Chondrocyte (in vitro differentiated cells): ENCODE results near the gene TAPBPL. TPM values are rescaled to one million over a fixed set of nuclear protein-coding genes. Genes with fewer than 3 reads are reported as not detected.

ENCODE experiments used
- DNase-seq: peaks from one replicate; pipeline ENCODE4 v3.0.0; 2021; ENCODE audit warnings: mixed read lengths, low spot score
- H3K27ac Mint-ChIP-seq: one replicate; pipeline ENCODE4 v1.8.0; 2021; ENCODE audit warnings: mild to moderate bottlenecking, moderate library complexity, mixed read lengths; ENCODE audit not compliant: unreplicated experiment
- H3K27me3 Mint-ChIP-seq: 2 replicates; pipeline ENCODE4 v1.8.0; 2021; ENCODE audit warnings: low read depth, mixed read lengths
- H3K36me3 Mint-ChIP-seq: 2 replicates; pipeline ENCODE4 v1.8.0; 2021; ENCODE audit warnings: low read depth, mixed read lengths
- H3K4me1 Mint-ChIP-seq: 2 replicates; pipeline ENCODE4 v1.8.0; 2021; ENCODE audit warnings: low read depth, mild to moderate bottlenecking, mixed read lengths
- H3K4me3 Mint-ChIP-seq: one replicate; pipeline ENCODE4 v1.8.0; 2021; ENCODE audit warnings: mild to moderate bottlenecking, moderate library complexity, mixed read lengths; ENCODE audit not compliant: unreplicated experiment
- H3K9me3 Mint-ChIP-seq: 2 replicates; pipeline ENCODE4 v1.8.0; 2021; ENCODE audit warnings: low read depth, mixed read lengths
- CTCF ChIP-seq: fragments of 200-600 bp; sonication (generic); IDR thresholded peaks from 2 replicates; pipeline ENCODE4 v1.5.0; 2021; ENCODE audit warnings: antibody characterized with exemption, mild to moderate bottlenecking, moderate library complexity
- total RNA-seq: library from RNA; stranded (reverse); gene quantifications from 3 replicates; pipeline ENCODE4 v1.2.1, GENCODE V29; 2021

TAPBPL gene
- total RNA-seq, 1 donor from 2014 or later: 4.6 TPM

DNA sequence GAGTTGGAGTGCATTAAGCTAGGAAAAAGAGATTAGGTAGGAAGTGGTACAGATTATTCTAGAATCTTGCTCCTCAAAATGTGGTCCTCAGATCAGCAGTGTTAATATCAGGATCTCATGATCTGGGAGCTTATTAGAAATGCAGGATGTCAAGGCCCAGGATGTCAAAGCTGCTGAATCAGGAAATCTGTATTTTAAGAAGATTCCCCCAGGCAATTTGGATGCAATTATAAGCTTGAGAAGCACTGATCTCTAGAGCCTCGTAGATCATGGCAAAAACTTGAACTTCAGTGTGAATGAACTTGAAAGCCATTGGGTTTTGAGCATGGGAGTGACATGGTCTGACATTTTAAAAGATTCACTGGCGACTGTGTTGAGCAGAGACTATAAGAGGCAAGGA is 48.6 kb downstream of the TAPBPL start:
- TF ChIP-seq CTCF: no peak
- Mint-ChIP-seq H3K36me3 (peaks cover 9% of the 10 kb centered on the region), H3K27ac (no peak overlapping the region), H3K27me3 (no peaks in the 10 kb centered on the region), H3K9me3 (no peaks in the 10 kb centered on the region), H3K4me1 (peaks cover 1% of the 10 kb centered on the region), H3K4me3 (no peak overlapping the region)
- DNase-seq: no peak

DNA sequence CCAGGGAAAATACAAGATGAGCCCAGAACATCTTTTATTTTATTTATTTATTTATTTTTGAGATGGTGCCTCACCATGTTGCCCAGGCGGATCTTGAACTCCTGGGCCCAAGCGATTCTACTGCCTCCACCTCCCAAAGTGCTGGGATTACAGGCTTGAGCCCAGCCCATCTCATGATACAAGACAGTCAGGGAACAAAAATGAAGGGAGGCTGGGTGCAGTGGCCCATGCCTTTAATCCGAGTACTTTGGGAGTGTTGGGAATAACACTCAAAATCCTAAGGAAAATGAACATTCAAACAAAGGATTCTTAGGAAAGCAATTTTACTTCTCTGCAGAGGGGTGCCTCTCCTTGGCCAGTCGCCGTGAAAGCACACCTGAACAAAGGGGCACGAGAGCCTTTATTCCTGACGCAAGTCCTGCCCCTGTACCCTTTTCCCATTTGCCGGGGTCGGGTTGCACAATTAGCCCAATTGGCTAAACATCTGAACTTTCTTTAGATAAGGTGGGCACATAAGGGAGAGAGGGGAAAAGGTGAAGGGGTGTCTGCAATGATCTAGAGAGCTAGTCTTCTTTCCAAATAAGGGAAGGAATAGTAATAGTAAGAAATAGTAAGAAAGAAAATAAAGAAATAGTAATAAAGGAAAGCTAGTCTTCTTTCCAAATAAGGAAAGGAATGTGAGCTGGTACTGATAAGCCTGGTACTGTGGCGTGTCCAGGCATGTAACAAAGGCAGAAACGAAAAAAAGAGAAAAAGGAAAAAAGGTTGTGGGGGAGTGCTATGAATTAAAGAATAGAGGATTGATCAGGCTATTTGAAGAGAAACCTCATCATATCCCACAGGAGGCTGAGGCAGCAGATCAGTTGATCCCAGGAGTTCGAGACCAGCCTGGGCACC is 55.5 kb downstream of the TAPBPL start:
- no peaks in the 10 kb centered on the region for H3K27me3 Mint-ChIP-seq
- no peak for DNase-seq
- TF ChIP-seq CTCF: no peak
- H3K9me3 Mint-ChIP-seq: no peaks in the 10 kb centered on the region
- H3K36me3 Mint-ChIP-seq: peaks cover 17% of the 10 kb centered on the region
- H3K4me3 Mint-ChIP-seq: no peak overlapping the region
- H3K4me1 Mint-ChIP-seq: peaks cover 12% of the 10 kb centered on the region
- H3K27ac Mint-ChIP-seq: peak overlapping the region; percentile 92

- H3K27me3 Mint-ChIP-seq: no peaks in the 10 kb centered on the region
- no peak for DNase-seq
- TF ChIP-seq CTCF: no peak
- H3K27ac Mint-ChIP-seq: peak overlapping the region; percentile 92
- peaks cover 12% of the 10 kb centered on the region for H3K4me1 Mint-ChIP-seq
- H3K36me3 Mint-ChIP-seq: peaks cover 23% of the 10 kb centered on the region
- H3K4me3 Mint-ChIP-seq: no peak overlapping the region
- no peaks in the 10 kb centered on the region for H3K9me3 Mint-ChIP-seq
Measured at GRCh38 chr12:6508087-6508486, 56.2 kb downstream of the TAPBPL start.

Other genes with a start within 250 kb of the TAPBPL start
- gene PLEKHG6, start 141.4 kb upstream of the TAPBPL start, total RNA-seq: 0.21 to 0.35 TPM in 2 of 3 replicates, not detected in the other
- 88.5 to 128 TPM (median 127 TPM) in 3 replicates for gene TNFRSF1A, start 110.0 kb upstream of the TAPBPL start, total RNA-seq
- 0.87 to 2.6 TPM (median 1.9 TPM) in 3 replicates for gene SCNN1A, start 76.5 kb upstream of the TAPBPL start, total RNA-seq
- 11.8 to 46.5 TPM (median 41.1 TPM) in 3 replicates for gene LTBR, start 67.9 kb upstream of the TAPBPL start, total RNA-seq
- gene CD27, start 7.1 kb upstream of the TAPBPL start, total RNA-seq: not detected in 3 replicates
- gene VAMP1, start 18.6 kb downstream of the TAPBPL start, total RNA-seq: 5.3 to 6.1 TPM (median 5.3 TPM) in 3 replicates
- 169 to 201 TPM (median 170 TPM) in 3 replicates for gene MRPL51, start 41.2 kb downstream of the TAPBPL start, total RNA-seq
- 23.0 to 27.7 TPM (median 25.0 TPM) in 3 replicates for gene NCAPD2, start 42.1 kb downstream of the TAPBPL start, total RNA-seq
- 2,133 to 3,148 TPM (median 3,067 TPM) in 3 replicates for gene GAPDH, start 82.5 kb downstream of the TAPBPL start, total RNA-seq
- gene IFFO1, start 104.0 kb downstream of the TAPBPL start, total RNA-seq: 29.0 to 29.5 TPM (median 29.2 TPM) in 3 replicates
- gene NOP2, start 116.2 kb downstream of the TAPBPL start, total RNA-seq: 27.1 to 39.3 TPM (median 32.5 TPM) in 3 replicates
- gene CHD4, start 155.3 kb downstream of the TAPBPL start, total RNA-seq: 227 to 242 TPM (median 231 TPM) in 3 replicates
- 0.41 to 0.57 TPM (median 0.48 TPM) in 3 replicates for gene LPAR5, start 183.9 kb downstream of the TAPBPL start, total RNA-seq
- gene ACRBP, start 195.4 kb downstream of the TAPBPL start, total RNA-seq: 0.37 to 0.74 TPM (median 0.41 TPM) in 3 replicates
- gene ING4, start 211.1 kb downstream of the TAPBPL start, total RNA-seq: 32.9 to 38.5 TPM (median 37.5 TPM) in 3 replicates
- 50.7 to 56.2 TPM (median 55.1 TPM) in 3 replicates for gene ZNF384, start 237.3 kb downstream of the TAPBPL start, total RNA-seq
- 3.2 to 9.3 TPM (median 4.4 TPM) in 3 replicates for gene PIANP, start 248.8 kb downstream of the TAPBPL start, total RNA-seq